Measurements from ENCODE around the gene MTHFD2L. TPM values are rescaled to one million over a fixed set of nuclear protein-coding genes. Genes with fewer than 3 reads are reported as not detected.

The MTHFD2L gene
- total RNA-seq = 10 to 100 TPM in 6 of 7 donors, 1 to 10 TPM in 1; 9.2 to 19.7 (median 14.9) TPM
- polyA plus RNA-seq = 10 to 100 TPM in 1 of 3 donors, 1 to 10 TPM in 2; 7.8 to 10.4 (median 9.3) TPM
- long read RNA-seq, donor 1, transcript MTHFD2L-208 (2 exons, 2,363 nt) = major isoform, 11 of 11 reads
- long read RNA-seq, donor 1, partial matches to known transcripts = 0 of 11 reads
- long read RNA-seq, donor 1, other reads (novel, unspliced or antisense) = 0 of 11 reads
- long read RNA-seq, donor 2, transcript MTHFD2L-208 (2 exons, 2,363 nt) = major isoform, 10 of 10 reads
- long read RNA-seq, donor 2, partial matches to known transcripts = 0 of 10 reads
- long read RNA-seq, donor 2, other reads (novel, unspliced or antisense) = 0 of 10 reads

DNA sequence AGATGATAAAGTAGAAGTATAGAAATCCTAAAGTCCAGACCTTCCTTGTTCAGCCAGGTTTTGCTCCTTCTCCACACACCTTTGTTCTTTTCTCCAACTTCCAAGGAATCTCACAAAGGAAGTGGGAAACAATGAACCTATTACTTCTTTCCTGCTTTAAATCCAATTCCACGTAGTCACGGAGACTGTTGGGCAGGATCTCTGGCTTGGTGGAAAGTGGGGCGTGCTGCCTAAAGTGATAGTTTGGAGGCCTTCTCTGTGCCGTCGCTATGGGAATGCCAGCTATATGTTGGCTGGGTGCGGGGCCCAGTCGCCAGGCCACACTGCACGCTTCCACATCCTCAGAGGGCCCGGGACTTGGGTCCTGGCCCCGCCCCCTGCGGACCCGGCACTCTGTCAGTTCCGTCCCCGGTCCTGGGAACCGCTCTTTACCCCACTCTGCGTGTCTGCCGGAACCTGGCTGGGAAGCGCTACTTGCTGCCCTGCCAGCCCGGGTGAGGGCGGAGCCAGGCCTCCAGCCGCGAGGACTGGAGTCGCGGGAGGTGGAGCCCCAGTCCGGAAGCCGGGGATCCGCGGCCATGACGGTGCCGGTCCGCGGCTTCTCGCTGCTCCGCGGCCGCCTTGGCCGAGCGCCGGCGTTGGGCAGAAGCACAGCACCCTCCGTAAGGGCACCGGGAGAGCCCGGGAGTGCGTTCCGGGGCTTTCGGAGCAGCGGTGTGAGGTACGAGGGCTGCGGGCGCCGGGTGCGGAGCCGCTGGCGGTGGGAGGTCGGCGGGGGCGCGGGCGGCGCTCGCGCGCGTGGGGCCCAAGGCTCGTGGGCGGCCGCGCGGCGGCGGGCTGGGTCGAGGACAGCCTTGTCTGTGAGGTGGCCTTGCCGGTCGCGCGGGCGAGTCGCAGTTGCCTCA lies at the start of gene MTHFD2L:
Gene MTHFD2L (plus strand): TSS at position 558 of the 905 bp plus-strand sequence. CDS start 21 bp downstream, at position 579.
- peak; percentile 99 for DNase-seq
- peaks cover 0 to 29% (median 8%) of the 10 kb centered on the region in 6 donors for H3K36me3 ChIP-seq
- H3K9me3 ChIP-seq = no peaks in the 10 kb centered on the region
- peak within 1 kb of the TSS; percentile 70 to 95 (median 91) for H3K27ac ChIP-seq
- no peaks in the 10 kb centered on the region for H3K27me3 ChIP-seq (replicated peaks in 1 of 7)
- TF ChIP-seq POLR2A (IDR thresholded peaks at IDR 0.05) = peak in 2 of 3 donors; percentile 39 to 69
- TF ChIP-seq CTCF (IDR thresholded peaks at IDR 0.05 in 8 of 11, conservative IDR thresholded peaks at IDR 0.05 in 3 of 11) = no peak
- TF ChIP-seq POLR2AphosphoS5 (IDR thresholded peaks at IDR 0.05) = peak; percentile 87 to 93 (median 91)
- intact Hi-C loops (cut with DNase I; ENCODE audit: low total_unique reads) = no loop called here
- peak within 1 kb of the TSS; percentile 53 to 84 (median 60) for H3K4me3 ChIP-seq
- 0 to 1% (median 0%) methylated on average over 58 to 78 of the region's 78 CpGs for WGBS, 5 donors
- H3K4me1 ChIP-seq = peaks cover 9 to 30% (median 23%) of the 10 kb centered on the region in 6 donors

DNA sequence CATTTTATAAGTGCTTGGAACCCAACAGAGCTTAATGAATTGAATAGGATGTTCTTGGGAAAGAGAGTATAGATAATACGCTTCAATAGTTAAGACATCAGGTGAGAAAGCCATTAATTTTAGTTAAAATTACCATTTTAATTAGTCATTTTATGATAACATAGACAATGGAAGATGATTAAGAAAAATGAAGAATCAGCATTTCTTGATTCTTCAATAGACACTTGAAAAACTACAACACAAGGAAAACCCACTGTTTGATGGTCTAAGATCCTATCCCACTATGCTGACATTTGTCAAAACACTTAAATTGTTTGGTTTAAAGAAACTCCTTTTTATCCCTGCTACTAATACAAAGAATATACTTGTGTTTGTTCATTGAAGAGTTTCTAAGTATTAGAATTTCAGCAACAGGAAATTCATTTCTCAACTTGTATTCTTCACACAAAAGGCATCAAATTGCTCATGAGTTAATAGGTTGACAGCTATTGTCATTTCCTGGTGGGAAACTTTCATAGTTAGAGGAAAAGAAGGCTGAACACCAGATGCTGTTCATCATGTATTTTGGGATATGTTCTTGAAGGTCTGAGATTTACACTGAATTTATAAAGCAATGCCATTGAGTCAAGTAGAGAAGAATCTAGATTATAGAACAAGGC lies 49.3 kb upstream of the MTHFD2L start:
- peak overlapping the region in 7 of 8 donors; percentile 11 to 64 (median 36) for H3K27ac ChIP-seq
- no peak for DNase-seq
- H3K9me3 ChIP-seq = no peaks in the 10 kb centered on the region
- no peak for TF ChIP-seq CTCF (IDR thresholded peaks at IDR 0.05 in 8 of 11, conservative IDR thresholded peaks at IDR 0.05 in 3 of 11)
- no peak for TF ChIP-seq POLR2AphosphoS5 (IDR thresholded peaks at IDR 0.05)
- no peak for TF ChIP-seq POLR2A (IDR thresholded peaks at IDR 0.05)
- WGBS, 5 donors = 91 to 98% (median 94%) methylated on average over 1 of the region's 1 CpG
- H3K27me3 ChIP-seq (replicated peaks in 1 of 7) = peaks cover 0 to under 1% (median 0%) of the 10 kb centered on the region in 7 donors
- H3K4me3 ChIP-seq = no peak overlapping the region
- intact Hi-C loops (cut with DNase I; ENCODE audit: low total_unique reads) = no loop called here
- no peaks in the 10 kb centered on the region for H3K36me3 ChIP-seq
- peaks cover 0 to 21% (median 9%) of the 10 kb centered on the region in 6 donors for H3K4me1 ChIP-seq

DNA sequence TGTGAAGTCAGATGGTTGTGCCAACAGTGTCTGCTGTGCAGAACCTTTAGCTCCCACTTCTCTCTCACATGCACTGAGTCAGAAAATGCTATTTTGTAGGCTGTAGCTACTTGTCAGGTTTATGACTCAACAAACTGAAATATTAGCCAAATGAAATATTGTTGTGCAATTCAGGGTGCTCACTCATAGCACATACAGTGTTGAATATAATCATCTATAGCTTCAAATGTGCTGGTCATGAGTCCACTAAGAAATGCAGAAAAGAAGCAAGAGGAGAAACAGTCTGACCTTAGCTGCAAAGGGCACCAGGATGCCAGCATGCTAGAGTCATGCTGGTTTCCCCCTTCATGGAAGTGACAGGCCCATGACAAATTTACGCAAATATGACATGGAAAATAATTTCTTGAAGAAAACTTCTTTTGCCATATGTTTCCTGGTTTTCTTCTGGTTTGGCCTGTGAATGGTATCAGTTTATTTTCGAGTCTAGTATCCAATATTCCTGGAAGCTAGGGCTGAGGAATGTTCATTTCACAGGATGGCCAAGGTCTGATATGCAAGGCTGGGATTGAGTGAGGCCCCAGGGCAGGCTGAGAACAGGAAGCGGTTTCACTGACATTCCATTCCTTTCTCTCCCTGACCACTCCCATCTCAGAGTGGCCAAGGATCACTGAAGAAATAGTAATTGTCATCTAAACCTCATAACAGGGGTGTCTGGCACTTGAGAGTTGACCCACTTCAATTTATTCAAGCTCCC lies 48.6 kb upstream of the MTHFD2L start:
- no peaks in the 10 kb centered on the region for H3K36me3 ChIP-seq
- intact Hi-C loops (cut with DNase I; ENCODE audit: low total_unique reads) = no loop called here
- H3K9me3 ChIP-seq = no peaks in the 10 kb centered on the region
- peak overlapping the region in 7 of 8 donors; percentile 11 to 64 (median 36) for H3K27ac ChIP-seq
- peaks cover 0 to 21% (median 9%) of the 10 kb centered on the region in 6 donors for H3K4me1 ChIP-seq
- no peak overlapping the region for H3K4me3 ChIP-seq
- no peaks in the 10 kb centered on the region for H3K27me3 ChIP-seq (replicated peaks in 1 of 7)
- DNase-seq = no peak
- 51 to 73% (median 61%) methylated on average over 3 of the region's 3 CpGs for WGBS, 5 donors
- no peak for TF ChIP-seq POLR2A (IDR thresholded peaks at IDR 0.05)
- TF ChIP-seq POLR2AphosphoS5 (IDR thresholded peaks at IDR 0.05) = no peak
- no peak for TF ChIP-seq CTCF (IDR thresholded peaks at IDR 0.05 in 8 of 11, conservative IDR thresholded peaks at IDR 0.05 in 3 of 11)

All from spleen (tissue), 13 donors.